GM18858 (cell line): Measurements from ENCODE around the gene MPND.

Experiments
- ATAC-seq: cut with Tn5 transposase; IDR thresholded peaks from one replicate; pipeline ENCODE4 v1.9.1; 2021; ENCODE audit not compliant: unreplicated experiment

Gene MPND

GRCh38 chr19:4400135-4400936 lies 57.0 kb downstream of the MPND start, which contains the start of gene SH3GL1:
TSS of gene SH3GL1 (minus strand) at chr19:4400547. CDS start at chr19:4400368, 179 bp downstream.
- ATAC-seq, result peak; percentile 43

GRCh38 chr19:4401769-4402170 lies 58.4 kb downstream of the MPND start:
- ATAC-seq, result no peak

GRCh38 chr19:4402171-4403004 lies 59.0 kb downstream of the MPND start, which contains the start of gene CHAF1A:
TSS of gene CHAF1A (plus strand) at chr19:4402640. CDS start at chr19:4402763, 123 bp downstream.
- peak; percentile 76 for ATAC-seq

- no peak for ATAC-seq
Observed at GRCh38 chr19:4403005-4403761, 59.8 kb downstream of the MPND start.

- ATAC-seq, result no peak
Observed at GRCh38 chr19:4405977-4406376, 62.6 kb downstream of the MPND start.

- no peak for ATAC-seq
Observed at GRCh38 chr19:4406626-4407025, 63.3 kb downstream of the MPND start.

GRCh38 chr19:4409123-4409933 lies 66.0 kb downstream of the MPND start:
- no peak for ATAC-seq
